Tracheal epithelial cell (primary cell): ENCODE data around the gene PROZ. TPM values are rescaled to one million over a fixed set of nuclear protein-coding genes. Genes with fewer than 3 reads are reported as not detected.

ENCODE experiments used
- total RNA-seq: library from RNA; depleted of rRNA; stranded (reverse); fragments of >200 nt; gene quantifications from 2 replicates; pipeline ENCODE4 v1.2.1, GENCODE V29; 2014

Gene PROZ, protein sequence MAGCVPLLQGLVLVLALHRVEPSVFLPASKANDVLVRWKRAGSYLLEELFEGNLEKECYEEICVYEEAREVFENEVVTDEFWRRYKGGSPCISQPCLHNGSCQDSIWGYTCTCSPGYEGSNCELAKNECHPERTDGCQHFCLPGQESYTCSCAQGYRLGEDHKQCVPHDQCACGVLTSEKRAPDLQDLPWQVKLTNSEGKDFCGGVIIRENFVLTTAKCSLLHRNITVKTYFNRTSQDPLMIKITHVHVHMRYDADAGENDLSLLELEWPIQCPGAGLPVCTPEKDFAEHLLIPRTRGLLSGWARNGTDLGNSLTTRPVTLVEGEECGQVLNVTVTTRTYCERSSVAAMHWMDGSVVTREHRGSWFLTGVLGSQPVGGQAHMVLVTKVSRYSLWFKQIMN
- total RNA-seq: not detected in 2 replicates

DNA sequence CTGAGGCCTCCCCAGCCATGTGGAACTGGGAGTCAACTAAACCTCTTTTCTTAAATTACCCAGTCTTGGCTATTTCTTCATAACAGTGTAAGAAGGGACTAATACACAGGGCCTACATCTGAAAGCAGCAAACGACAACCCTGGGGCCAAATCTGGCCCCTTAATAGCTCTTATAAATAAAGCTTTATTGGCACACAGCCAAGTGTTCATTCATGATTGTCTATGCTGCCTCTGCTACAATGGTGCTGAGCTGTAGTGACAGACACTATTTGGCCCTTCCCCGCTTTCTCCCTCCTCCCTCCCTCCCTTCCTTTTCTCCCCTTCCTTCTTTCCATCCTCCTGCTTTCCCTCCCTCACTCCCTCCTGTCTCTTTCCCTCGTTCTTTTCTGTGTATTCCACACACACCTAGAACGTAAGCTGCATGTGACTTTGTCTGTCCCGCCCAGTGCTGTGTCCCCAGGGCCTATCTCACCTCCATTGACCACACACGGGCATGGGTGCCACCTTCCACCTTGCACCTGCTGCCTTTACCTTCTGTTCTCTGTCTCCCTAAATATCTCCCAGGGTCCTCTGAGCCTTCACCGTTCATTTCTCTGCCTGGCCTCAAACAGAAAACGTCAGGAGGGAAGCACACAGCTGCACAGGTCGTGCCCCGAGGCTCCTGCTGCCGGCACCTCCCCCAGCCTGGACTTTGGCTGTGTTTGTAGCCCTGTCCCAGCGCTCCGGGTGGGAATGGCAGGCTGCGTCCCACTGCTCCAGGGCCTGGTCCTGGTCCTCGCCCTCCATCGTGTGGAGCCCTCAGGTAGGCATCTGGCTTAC is at the start of gene PROZ:
Gene PROZ, plus strand, starts transcription at position 720 of the 819 bp plus-strand sequence. Its CDS starts 13 bp downstream, at position 733.

DNA sequence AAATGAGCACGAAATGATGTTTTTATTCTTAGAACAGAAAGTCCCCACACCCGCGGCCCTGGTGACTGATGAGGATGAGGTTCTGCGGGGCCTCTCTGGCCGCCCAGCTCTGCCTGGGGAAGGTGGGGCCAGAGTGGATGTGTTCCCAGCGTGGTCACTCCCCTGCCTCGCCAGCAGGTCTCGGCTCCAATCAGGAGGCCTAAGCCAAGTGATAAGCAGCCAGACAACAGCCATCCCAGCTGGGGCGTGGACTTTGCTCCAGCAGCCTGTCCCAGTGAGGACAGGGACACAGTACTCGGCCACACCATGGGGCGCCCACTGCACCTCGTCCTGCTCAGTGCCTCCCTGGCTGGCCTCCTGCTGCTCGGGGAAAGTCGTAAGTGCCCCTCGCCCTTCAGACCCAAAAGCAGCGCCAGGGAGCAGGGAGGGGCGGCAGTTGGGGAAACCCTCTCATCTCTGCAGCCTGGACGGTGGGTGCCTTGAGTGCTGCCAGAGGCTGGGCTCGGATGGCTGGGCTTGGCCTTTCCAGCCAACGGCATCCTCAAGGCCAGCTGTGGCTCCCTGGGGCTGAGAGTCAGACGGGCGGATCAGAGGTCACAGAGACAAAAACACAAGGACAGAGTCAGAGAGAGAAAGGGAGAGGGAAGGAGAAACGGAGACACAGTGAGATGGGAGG is 35.8 kb upstream of the PROZ start, which contains the start of gene F10:
Gene F10, plus strand, starts transcription at position 250 of the 676 bp plus-strand sequence. Its CDS starts 57 bp downstream, at position 307.

GRCh38 chr13:113208421-113209335 is 50.2 kb downstream of the PROZ start, which contains the start of gene PCID2:
Gene PCID2, minus strand, starts transcription at chr13:113208669. Its CDS starts 35 bp downstream, at chr13:113208634.

GRCh38 chr13:113209336-113209758 is 50.9 kb downstream of the PROZ start, which contains the start of gene CUL4A:
Gene CUL4A, plus strand, starts transcription at chr13:113209613. Its CDS starts 15 bp downstream, at chr13:113209628.

Other genes starting within 250 kb of the PROZ start
- 1.4 TPM in 1 of 2 replicates, not detected in the other for gene MCF2L, start 189.4 kb upstream of the PROZ start, total RNA-seq
- not detected in 2 replicates for gene F7, start 52.9 kb upstream of the PROZ start, total RNA-seq
- not detected in 2 replicates for gene F10, start 35.8 kb upstream of the PROZ start, total RNA-seq
- gene PCID2, start 50.0 kb downstream of the PROZ start, total RNA-seq: 45.8 and 54.4 TPM in 2 replicates
- gene CUL4A, start 51.0 kb downstream of the PROZ start, total RNA-seq: 186 and 195 TPM in 2 replicates
- gene LAMP1, start 138.6 kb downstream of the PROZ start, total RNA-seq: 225 and 265 TPM in 2 replicates
- gene GRTP1, start 205.5 kb downstream of the PROZ start, total RNA-seq: 6.3 and 14.3 TPM in 2 replicates